AG09319 (cell line): ENCODE data around the gene AHRR.
"Not testable (repeated sequence)": the region's sequence is repeated elsewhere in the genome, so short reads cannot be mapped to it uniquely, and the experiment has no call there.

ENCODE experiments used
- DNase-seq: peaks from one replicate; pipeline ENCODE4 v3.0.0-alpha.2; 2010; ENCODE audit warnings: low read depth; ENCODE audit errors: extremely low read depth
- TF ChIP-seq, protein P1 (sequence below): IDR thresholded peaks from 2 replicates; pipeline ENCODE4 v1.5.1; 2011; ENCODE audit warnings: low read depth, mild to moderate bottlenecking, inconsistent platforms, low read length, moderate library complexity

AHRR gene

DNA sequence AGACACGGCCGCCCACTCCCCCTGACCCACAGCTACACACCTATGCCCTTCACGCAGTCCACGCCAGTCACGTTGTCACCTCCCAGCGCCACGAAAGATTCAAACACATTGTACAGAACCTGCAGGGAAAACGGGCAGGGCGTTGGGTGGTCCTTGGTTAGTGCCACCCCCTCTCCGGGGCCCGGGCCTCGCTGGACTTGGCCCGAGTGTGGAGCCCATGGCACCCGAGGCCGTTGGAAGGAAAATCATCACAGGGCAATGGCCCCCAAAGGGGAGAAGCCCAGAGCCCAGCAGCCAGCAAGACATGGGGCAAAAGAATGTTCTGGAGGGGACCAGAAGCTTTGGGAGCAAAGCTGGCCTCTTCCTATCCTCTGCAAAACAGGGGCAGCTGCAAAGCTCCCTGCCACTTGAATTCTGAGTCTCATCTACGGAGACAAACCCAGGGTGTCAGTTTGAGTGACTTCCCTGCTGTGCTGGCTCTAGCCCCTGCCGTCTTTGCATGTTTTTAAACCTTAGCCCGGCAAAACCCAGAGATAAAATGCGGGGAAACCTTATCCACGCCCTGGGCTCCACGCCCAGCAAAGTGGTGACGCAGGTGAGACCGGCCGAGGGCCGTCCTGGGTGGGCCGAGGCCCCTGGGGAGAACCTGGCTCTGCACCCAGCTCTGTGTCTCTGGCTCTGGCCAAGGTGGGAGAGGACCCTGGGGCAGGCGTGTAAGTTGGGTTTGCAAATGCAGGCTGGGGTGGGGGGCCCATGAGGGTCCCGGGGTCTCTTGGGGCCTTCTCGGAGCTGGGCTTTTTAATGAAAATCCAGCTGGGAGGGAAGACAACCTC lies 163.8 kb downstream of the AHRR start:
- TF ChIP-seq, protein P1, sequence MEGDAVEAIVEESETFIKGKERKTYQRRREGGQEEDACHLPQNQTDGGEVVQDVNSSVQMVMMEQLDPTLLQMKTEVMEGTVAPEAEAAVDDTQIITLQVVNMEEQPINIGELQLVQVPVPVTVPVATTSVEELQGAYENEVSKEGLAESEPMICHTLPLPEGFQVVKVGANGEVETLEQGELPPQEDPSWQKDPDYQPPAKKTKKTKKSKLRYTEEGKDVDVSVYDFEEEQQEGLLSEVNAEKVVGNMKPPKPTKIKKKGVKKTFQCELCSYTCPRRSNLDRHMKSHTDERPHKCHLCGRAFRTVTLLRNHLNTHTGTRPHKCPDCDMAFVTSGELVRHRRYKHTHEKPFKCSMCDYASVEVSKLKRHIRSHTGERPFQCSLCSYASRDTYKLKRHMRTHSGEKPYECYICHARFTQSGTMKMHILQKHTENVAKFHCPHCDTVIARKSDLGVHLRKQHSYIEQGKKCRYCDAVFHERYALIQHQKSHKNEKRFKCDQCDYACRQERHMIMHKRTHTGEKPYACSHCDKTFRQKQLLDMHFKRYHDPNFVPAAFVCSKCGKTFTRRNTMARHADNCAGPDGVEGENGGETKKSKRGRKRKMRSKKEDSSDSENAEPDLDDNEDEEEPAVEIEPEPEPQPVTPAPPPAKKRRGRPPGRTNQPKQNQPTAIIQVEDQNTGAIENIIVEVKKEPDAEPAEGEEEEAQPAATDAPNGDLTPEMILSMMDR, result no peak
- no peak for DNase-seq

DNA sequence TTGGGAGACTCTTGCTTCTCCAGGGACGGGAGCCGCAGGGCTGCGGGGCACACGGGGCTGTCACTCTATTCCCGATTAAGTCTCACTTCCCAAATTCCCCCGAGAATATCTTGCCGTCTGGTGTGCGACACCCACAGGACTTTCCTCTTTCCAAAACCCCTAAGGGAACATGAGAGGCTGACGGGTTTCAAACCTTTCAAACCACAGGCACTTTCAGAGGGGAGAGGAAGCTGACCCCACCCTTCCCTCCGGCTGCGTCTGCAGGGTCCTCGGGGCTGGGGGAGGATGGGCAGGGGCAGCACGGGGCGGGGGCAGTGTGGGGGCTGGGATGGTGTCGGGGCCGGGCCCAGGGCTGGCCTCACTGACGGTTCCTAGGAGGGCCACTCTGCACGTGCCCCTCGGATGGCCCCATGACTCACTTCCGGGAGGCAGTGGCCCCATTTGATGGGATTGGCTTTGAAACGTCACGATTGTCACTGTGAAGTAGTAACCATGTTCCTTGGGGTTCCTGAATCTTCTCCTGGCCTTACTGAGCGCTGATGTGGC lies 164.5 kb downstream of the AHRR start:
- TF ChIP-seq, protein P1, result no peak
- DNase-seq, result no peak

DNA sequence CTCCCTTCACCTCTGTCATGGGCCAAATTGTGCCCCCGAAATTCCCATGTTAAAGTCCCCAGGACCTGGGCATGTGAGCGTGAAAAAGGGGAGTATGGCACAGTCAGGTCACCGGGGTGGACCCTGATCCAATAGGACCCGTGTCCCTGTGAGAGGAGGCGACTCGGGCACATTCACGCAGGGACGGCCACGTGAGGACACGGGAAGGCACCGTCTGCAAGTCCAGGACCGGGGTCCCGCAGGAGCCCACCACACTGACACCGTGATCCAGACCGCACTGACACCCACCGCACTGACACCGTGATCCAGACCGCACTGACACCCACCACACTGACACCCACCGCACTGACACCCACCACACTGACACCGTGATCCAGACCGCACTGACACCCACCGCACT lies 165.1 kb downstream of the AHRR start:
- not testable (repeated sequence) for DNase-seq
